NB4 (cell line): ENCODE measurements around the gene TUBE1.
A peak's percentile ranks its signal among the peaks of the same experiment; 100 is the strongest.
"Not testable (repeated sequence)": the region's sequence is repeated elsewhere in the genome, so short reads cannot be mapped to it uniquely, and the experiment has no call there.

Experiments
- DNase-seq: peaks from one replicate; pipeline ENCODE4 v3.0.0; 2010; ENCODE audit warnings: low read depth
- H3K4me3 ChIP-seq: one replicate; pipeline ENCODE4 v1.5.1; 2011; ENCODE audit warnings: mild to moderate bottlenecking, low read depth, low read length, moderate library complexity
- CTCF ChIP-seq: IDR thresholded peaks from one replicate; pipeline ENCODE4 v1.5.1; 2012; ENCODE audit warnings: low read depth, low read length
- MAX ChIP-seq: IDR thresholded peaks from 2 replicates; pipeline ENCODE4 v1.6.1; 2011; ENCODE audit warnings: low read depth, low read length
- MYC ChIP-seq: IDR thresholded peaks from 2 replicates; pipeline ENCODE4 v1.6.1; 2011; ENCODE audit warnings: low read depth, low read length
- POLR2A ChIP-seq: IDR thresholded peaks from 2 replicates; pipeline ENCODE4 v1.6.1; 2011; ENCODE audit warnings: mild to moderate bottlenecking; ENCODE audit not compliant: insufficient read length; ENCODE audit errors: extremely low read depth

The TUBE1 gene

GRCh38 chr6:112050429-112050828, 36.9 kb downstream of the TUBE1 start:
- DNase-seq = no peak
- no peak overlapping the region for H3K4me3 ChIP-seq
- no peak for TF ChIP-seq CTCF
- TF ChIP-seq MAX = no peak
- no peak for TF ChIP-seq POLR2A
- no peak for TF ChIP-seq MYC

- no peak for TF ChIP-seq MAX
- TF ChIP-seq POLR2A = no peak
- TF ChIP-seq MYC = no peak
- TF ChIP-seq CTCF = no peak
- H3K4me3 ChIP-seq = no peak overlapping the region
- DNase-seq = no peak
Measured at GRCh38 chr6:112049996-112050395, 37.3 kb downstream of the TUBE1 start.

GRCh38 chr6:112049026-112049799, 38.1 kb downstream of the TUBE1 start:
- TF ChIP-seq MYC = no peak
- no peak for TF ChIP-seq MAX
- TF ChIP-seq POLR2A = no peak
- TF ChIP-seq CTCF = no peak
- H3K4me3 ChIP-seq = no peak overlapping the region
- no peak for DNase-seq

GRCh38 chr6:112047523-112047922, 39.8 kb downstream of the TUBE1 start:
- not testable (repeated sequence) for DNase-seq, H3K4me3 ChIP-seq

- no peak overlapping the region for H3K4me3 ChIP-seq
- DNase-seq = no peak
- TF ChIP-seq MAX (no peak), MYC (no peak), POLR2A (no peak), CTCF (no peak)
Measured at GRCh38 chr6:112044856-112045255, 42.4 kb downstream of the TUBE1 start.

- H3K4me3 ChIP-seq = no peak overlapping the region
- DNase-seq = peak; percentile 69
- TF ChIP-seq POLR2A = no peak
- no peak for TF ChIP-seq MYC
- TF ChIP-seq CTCF = no peak
- TF ChIP-seq MAX = no peak
Measured at GRCh38 chr6:112044196-112044595, 43.1 kb downstream of the TUBE1 start.
